Measurements from ENCODE around the gene GATA2. TPM values are rescaled to one million over a fixed set of nuclear protein-coding genes. Genes with fewer than 3 reads are reported as not detected.

GATA2 gene
- total RNA-seq, 1 donor, result 0.72 TPM

- Histone ChIP-seq H2AFZ (ENCODE audit: low read length) (peak overlapping the region; percentile 74), H3K27ac (ENCODE audit: low read depth, low read length) (no peak overlapping the region), H3K79me2 (ENCODE audit: insufficient read depth, low read length) (no peaks in the 10 kb centered on the region)
Observed at GRCh38 chr3:128486205-128486628, 6.8 kb downstream of the GATA2 start.

GRCh38 chr3:128485282-128486204 lies 7.5 kb downstream of the GATA2 start:
- H3K4me2 ChIP-seq (ENCODE audit: insufficient read depth, low read length), result peak overlapping the region; percentile 94
- H3K9me3 ChIP-seq (ENCODE audit: low read depth, low read length), result no peaks in the 10 kb centered on the region
- H2AFZ ChIP-seq (ENCODE audit: low read length), result no peak overlapping the region
- no peaks in the 10 kb centered on the region for H3K79me2 ChIP-seq (ENCODE audit: insufficient read depth, low read length)
- H3K4me1 ChIP-seq (ENCODE audit: insufficient read depth, low read length), result peaks cover 31% of the 10 kb centered on the region
- TF ChIP-seq CTCF (IDR thresholded peaks at IDR 0.05; ENCODE audit: extremely low read depth, low read depth, low read length), result no peak
- peaks cover 24% of the 10 kb centered on the region for H3K27me3 ChIP-seq (ENCODE audit: insufficient read depth, low read length)
- peaks cover 6% of the 10 kb centered on the region for H4K20me1 ChIP-seq (ENCODE audit: insufficient read depth, low read length)
- peak; percentile 76 for DNase-seq (ENCODE audit: insufficient read length, low spot score, missing footprints)
- H3K4me3 ChIP-seq (ENCODE audit: insufficient read depth, low read length), result no peak overlapping the region
- no peak overlapping the region for H3K27ac ChIP-seq (ENCODE audit: low read depth, low read length)
- no peaks in the 10 kb centered on the region for H3K36me3 ChIP-seq (ENCODE audit: insufficient read depth, low read length)

More at GRCh38 chr3:128486205-128486628, 6.8 kb downstream of the GATA2 start:
- H3K4me1 ChIP-seq (ENCODE audit: insufficient read depth, low read length), result peaks cover 31% of the 10 kb centered on the region
- H3K27me3 ChIP-seq (ENCODE audit: insufficient read depth, low read length), result peaks cover 31% of the 10 kb centered on the region
- TF ChIP-seq CTCF (IDR thresholded peaks at IDR 0.05; ENCODE audit: extremely low read depth, low read depth, low read length), result no peak
- H3K9me3 ChIP-seq (ENCODE audit: low read depth, low read length), result no peaks in the 10 kb centered on the region
- H3K4me2 ChIP-seq (ENCODE audit: insufficient read depth, low read length), result peak overlapping the region; percentile 94
- H3K4me3 ChIP-seq (ENCODE audit: insufficient read depth, low read length), result peak overlapping the region; percentile 80
- DNase-seq (ENCODE audit: insufficient read length, low spot score, missing footprints), result peak; percentile 74
- peaks cover 10% of the 10 kb centered on the region for H4K20me1 ChIP-seq (ENCODE audit: insufficient read depth, low read length)
- no peaks in the 10 kb centered on the region for H3K36me3 ChIP-seq (ENCODE audit: insufficient read depth, low read length)

GRCh38 chr3:128484404-128485281 lies 8.4 kb downstream of the GATA2 start:
- DNase-seq (ENCODE audit: insufficient read length, low spot score, missing footprints), result peak; percentile 32
- Histone ChIP-seq H3K36me3 (ENCODE audit: insufficient read depth, low read length) (no peaks in the 10 kb centered on the region), H3K4me2 (ENCODE audit: insufficient read depth, low read length) (no peak overlapping the region), H3K27ac (ENCODE audit: low read depth, low read length) (no peak overlapping the region), H3K4me1 (ENCODE audit: insufficient read depth, low read length) (peaks cover 27% of the 10 kb centered on the region), H2AFZ (ENCODE audit: low read length) (no peak overlapping the region), H3K27me3 (ENCODE audit: insufficient read depth, low read length) (peaks cover 15% of the 10 kb centered on the region), H3K4me3 (ENCODE audit: insufficient read depth, low read length) (no peak overlapping the region), H3K79me2 (ENCODE audit: insufficient read depth, low read length) (no peaks in the 10 kb centered on the region), H4K20me1 (ENCODE audit: insufficient read depth, low read length) (no peaks in the 10 kb centered on the region), H3K9me3 (ENCODE audit: low read depth, low read length) (no peaks in the 10 kb centered on the region)
- no peak for TF ChIP-seq CTCF (IDR thresholded peaks at IDR 0.05; ENCODE audit: extremely low read depth, low read depth, low read length)

Data from osteoblast (primary cell).